Glutamatergic neuron (in vitro differentiated cells): ENCODE measurements around the gene MAST2. TPM values are rescaled to one million over a fixed set of nuclear protein-coding genes. Genes with fewer than 3 reads are reported as not detected.

Experiments
- DNase-seq: peaks from one replicate; pipeline ENCODE4 v3.0.0; 2022
- H3K27ac Mint-ChIP-seq: one replicate; pipeline ENCODE4 v1.8.0; 2020; ENCODE audit warnings: mild to moderate bottlenecking, mixed read lengths, inconsistent platforms; ENCODE audit not compliant: unreplicated experiment
- H3K27me3 Mint-ChIP-seq: one replicate; pipeline ENCODE4 v1.8.0; 2020; ENCODE audit warnings: mild to moderate bottlenecking, moderate library complexity, mixed read lengths, inconsistent platforms; ENCODE audit not compliant: unreplicated experiment
- H3K36me3 Mint-ChIP-seq: one replicate; pipeline ENCODE4 v1.8.0; 2020; ENCODE audit warnings: mild to moderate bottlenecking, mixed read lengths, inconsistent platforms; ENCODE audit not compliant: unreplicated experiment
- H3K4me1 Mint-ChIP-seq: one replicate; pipeline ENCODE4 v1.8.0; 2020; ENCODE audit warnings: mild to moderate bottlenecking, low read depth, mixed read lengths, inconsistent platforms; ENCODE audit not compliant: unreplicated experiment
- H3K4me3 Mint-ChIP-seq: one replicate; pipeline ENCODE4 v1.8.0; 2020; ENCODE audit warnings: mild to moderate bottlenecking, mixed read lengths, inconsistent platforms; ENCODE audit not compliant: unreplicated experiment
- H3K9me3 Mint-ChIP-seq: one replicate; pipeline ENCODE4 v1.8.0; 2020; ENCODE audit warnings: mild to moderate bottlenecking, moderate library complexity, mixed read lengths, inconsistent platforms; ENCODE audit not compliant: unreplicated experiment
- total RNA-seq: library from RNA; stranded (reverse); fragmentation: NEBNext Ultra II Directional; extraction: Animal tissue kit (Norgen Biotek cat#: 25700); gene quantifications from one replicate; pipeline ENCODE4 v1.2.1, GENCODE V29; 2021; ENCODE audit not compliant: unreplicated experiment
- TF ChIP-seq, protein P1 (sequence below): fragments of 200-600 bp; sonication (generic); IDR thresholded peaks from one replicate; pipeline ENCODE4 v1.5.0; 2021; ENCODE audit not compliant: partially characterized antibody, unreplicated experiment

MAST2 gene
- total RNA-seq, 1 donor from 2014 or later, result 95.1 TPM

DNA sequence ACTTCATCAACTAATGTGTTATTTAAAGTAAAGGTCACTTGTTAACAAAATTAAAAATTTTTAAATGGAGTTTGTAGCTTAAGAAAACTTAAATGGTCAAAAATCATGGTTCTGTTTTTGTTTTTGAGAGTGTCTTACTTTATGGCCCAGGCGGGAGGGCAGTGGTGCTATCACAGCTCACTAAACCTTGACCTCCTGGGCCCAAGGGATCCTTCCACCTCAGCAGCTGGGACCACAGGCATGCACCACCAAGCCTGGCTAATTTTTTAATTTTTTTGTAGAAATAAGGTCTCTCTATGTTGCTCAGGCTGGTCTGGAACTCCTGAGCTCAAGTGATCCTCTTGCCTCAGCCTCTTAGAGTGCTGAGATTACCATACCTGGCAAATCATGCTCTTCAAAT is 111.4 kb downstream of the MAST2 start:
- Mint-ChIP-seq H3K4me1 (peaks cover 8% of the 10 kb centered on the region), H3K27ac (no peak overlapping the region), H3K36me3 (no peaks in the 10 kb centered on the region), H3K27me3 (peaks cover 4% of the 10 kb centered on the region), H3K4me3 (no peak overlapping the region), H3K9me3 (no peaks in the 10 kb centered on the region)
- DNase-seq, result no peak
- TF ChIP-seq, protein P1, sequence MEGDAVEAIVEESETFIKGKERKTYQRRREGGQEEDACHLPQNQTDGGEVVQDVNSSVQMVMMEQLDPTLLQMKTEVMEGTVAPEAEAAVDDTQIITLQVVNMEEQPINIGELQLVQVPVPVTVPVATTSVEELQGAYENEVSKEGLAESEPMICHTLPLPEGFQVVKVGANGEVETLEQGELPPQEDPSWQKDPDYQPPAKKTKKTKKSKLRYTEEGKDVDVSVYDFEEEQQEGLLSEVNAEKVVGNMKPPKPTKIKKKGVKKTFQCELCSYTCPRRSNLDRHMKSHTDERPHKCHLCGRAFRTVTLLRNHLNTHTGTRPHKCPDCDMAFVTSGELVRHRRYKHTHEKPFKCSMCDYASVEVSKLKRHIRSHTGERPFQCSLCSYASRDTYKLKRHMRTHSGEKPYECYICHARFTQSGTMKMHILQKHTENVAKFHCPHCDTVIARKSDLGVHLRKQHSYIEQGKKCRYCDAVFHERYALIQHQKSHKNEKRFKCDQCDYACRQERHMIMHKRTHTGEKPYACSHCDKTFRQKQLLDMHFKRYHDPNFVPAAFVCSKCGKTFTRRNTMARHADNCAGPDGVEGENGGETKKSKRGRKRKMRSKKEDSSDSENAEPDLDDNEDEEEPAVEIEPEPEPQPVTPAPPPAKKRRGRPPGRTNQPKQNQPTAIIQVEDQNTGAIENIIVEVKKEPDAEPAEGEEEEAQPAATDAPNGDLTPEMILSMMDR, result no peak

DNA sequence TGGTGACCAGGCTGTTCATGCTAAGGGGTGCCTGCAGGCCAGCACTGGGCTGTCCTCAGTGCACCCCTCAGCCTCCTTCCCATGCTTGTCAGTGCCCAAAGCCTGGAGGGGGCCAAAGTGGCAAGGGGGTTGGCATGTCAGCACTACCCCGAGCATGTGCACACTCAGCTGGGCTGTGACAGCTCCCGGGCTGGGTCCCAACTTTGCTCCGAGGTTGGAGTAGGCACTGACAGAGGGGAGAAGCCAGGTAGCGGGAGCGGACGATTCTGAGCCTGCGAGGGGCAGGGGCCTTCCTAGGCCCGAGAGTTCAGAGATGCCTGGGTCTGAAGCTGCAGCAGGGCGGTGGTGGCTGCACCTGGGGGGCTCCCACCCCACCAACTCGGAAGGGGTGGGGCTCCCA is 119.0 kb downstream of the MAST2 start:
- no peak overlapping the region for H3K27ac Mint-ChIP-seq
- H3K4me3 Mint-ChIP-seq, result no peak overlapping the region
- H3K27me3 Mint-ChIP-seq, result peaks cover 1% of the 10 kb centered on the region
- DNase-seq, result no peak
- peaks cover 20% of the 10 kb centered on the region for H3K4me1 Mint-ChIP-seq
- peaks cover 4% of the 10 kb centered on the region for H3K36me3 Mint-ChIP-seq
- no peaks in the 10 kb centered on the region for H3K9me3 Mint-ChIP-seq
- TF ChIP-seq, protein P1, result no peak

DNA sequence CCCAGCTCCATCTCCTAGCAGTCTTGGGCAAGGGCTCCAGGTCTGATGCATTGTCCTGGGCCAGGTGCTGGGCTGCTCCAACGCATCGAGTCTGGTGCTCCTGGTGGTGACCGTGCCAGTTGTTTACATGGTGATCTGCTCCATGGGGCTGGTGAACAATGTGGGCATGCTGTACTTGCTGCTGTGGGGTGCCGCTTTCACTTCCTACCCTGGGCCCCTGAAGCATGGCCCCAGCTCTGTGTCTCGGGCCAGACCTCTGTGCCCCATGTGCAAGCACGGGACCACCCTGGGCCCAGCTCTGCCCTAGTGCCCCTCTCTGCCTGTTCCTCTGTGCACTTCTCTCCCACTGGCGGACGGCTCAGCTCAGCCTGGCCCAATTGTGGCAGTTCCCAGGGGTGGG is 119.4 kb downstream of the MAST2 start:
- no peak overlapping the region for H3K4me3 Mint-ChIP-seq
- peaks cover 1% of the 10 kb centered on the region for H3K27me3 Mint-ChIP-seq
- no peaks in the 10 kb centered on the region for H3K9me3 Mint-ChIP-seq
- no peak for DNase-seq
- TF ChIP-seq, protein P1, result no peak
- peaks cover 4% of the 10 kb centered on the region for H3K36me3 Mint-ChIP-seq
- H3K27ac Mint-ChIP-seq, result no peak overlapping the region
- H3K4me1 Mint-ChIP-seq, result peaks cover 20% of the 10 kb centered on the region

DNA sequence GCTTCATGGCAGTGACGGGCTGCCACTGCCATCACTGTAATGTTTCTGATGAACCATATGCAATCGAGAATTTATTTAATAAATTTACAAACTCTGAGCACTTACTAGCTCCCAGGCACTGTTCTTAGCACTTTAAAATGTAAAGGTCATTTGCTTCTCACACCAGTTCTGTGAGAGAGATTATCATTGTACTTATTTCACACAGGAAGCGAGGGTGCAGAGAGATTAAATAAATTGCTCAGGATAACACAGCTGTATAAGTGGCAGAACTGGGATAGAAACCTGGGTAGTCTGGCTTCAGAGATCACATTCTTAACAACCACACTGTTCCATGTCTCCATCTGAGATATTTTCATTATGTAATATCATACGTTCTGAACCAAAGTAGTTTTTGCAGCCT is 119.9 kb downstream of the MAST2 start:
- no peaks in the 10 kb centered on the region for H3K27me3 Mint-ChIP-seq
- peaks cover 24% of the 10 kb centered on the region for H3K4me1 Mint-ChIP-seq
- no peak overlapping the region for H3K27ac Mint-ChIP-seq
- no peak for DNase-seq
- H3K36me3 Mint-ChIP-seq, result peaks cover 4% of the 10 kb centered on the region
- H3K4me3 Mint-ChIP-seq, result no peak overlapping the region
- peaks cover 2% of the 10 kb centered on the region for H3K9me3 Mint-ChIP-seq
- TF ChIP-seq, protein P1, result no peak

DNA sequence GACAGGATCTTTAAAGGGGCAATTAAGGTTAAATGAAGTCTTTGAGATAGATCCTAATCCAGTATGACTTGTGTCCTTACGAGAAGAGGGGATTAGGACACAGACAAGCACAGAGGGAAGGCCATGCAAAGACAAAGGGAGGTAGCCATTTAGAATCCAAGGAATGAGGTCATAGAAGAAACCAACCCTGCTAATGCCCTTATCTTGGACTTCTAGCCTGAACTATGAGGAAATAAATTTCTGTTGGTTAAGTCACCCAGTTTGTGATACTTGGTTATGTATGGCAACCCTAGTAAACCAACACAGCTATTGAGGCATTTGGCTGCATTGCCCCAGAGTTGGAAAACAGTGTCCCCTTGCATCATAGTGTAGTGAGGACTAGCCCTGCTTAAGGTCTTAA is 121.3 kb downstream of the MAST2 start:
- DNase-seq, result no peak
- Mint-ChIP-seq H3K4me3 (no peak overlapping the region), H3K27me3 (no peaks in the 10 kb centered on the region), H3K27ac (no peak overlapping the region), H3K36me3 (peaks cover 4% of the 10 kb centered on the region), H3K9me3 (peaks cover 4% of the 10 kb centered on the region), H3K4me1 (peaks cover 33% of the 10 kb centered on the region)
- TF ChIP-seq, protein P1, result no peak
